Testis (tissue), 3 donors: Measurements from ENCODE around the gene RAB6B. TPM values are rescaled to one million over a fixed set of nuclear protein-coding genes. Genes with fewer than 3 reads are reported as not detected.

Experiments used
- DNase-seq: peaks from one replicate; pipeline ENCODE4 v3.0.0-alpha.2; 2019
- H3K27ac ChIP-seq, 2 donors: fragments of 200-600 bp; sonication (generic); one replicate each; pipeline ENCODE4 v1.5.1; 2019
- H3K27me3 ChIP-seq: fragments of 200-600 bp; sonication (generic); one replicate; pipeline ENCODE4 v1.5.1; 2019
- H3K36me3 ChIP-seq: fragments of 200-600 bp; sonication (generic); one replicate; pipeline ENCODE4 v1.5.1; 2017; ENCODE audit warnings: low read depth; ENCODE audit errors: missing control alignments
- H3K4me1 ChIP-seq: fragments of 200-600 bp; sonication (generic); one replicate; pipeline ENCODE4 v1.5.1; 2019
- H3K4me3 ChIP-seq, 2 donors: fragments of 200-600 bp; sonication (generic); one replicate each; pipeline ENCODE4 v1.5.1; 2017 to 2019
- H3K9me3 ChIP-seq: fragments of 200-600 bp; sonication (generic); one replicate; pipeline ENCODE4 v1.5.1; 2017
- POLR2A ChIP-seq: fragments of 450-650 bp; IDR thresholded peaks from one replicate; pipeline ENCODE4 v1.6.1; 2017; ENCODE audit warnings: antibody characterized with exemption, mild to moderate bottlenecking, moderate library complexity
- WGBS, 2 donors: methylation state at CpG; one replicate each; pipeline ENCODE4 v1.1.5; 2018; 5-methylcytosine and 5-hydroxymethylcytosine counted together
- intact Hi-C: fragments of 100-400 bp; cut with DNase I; formaldehyde crosslinking; loops from one replicate; pipeline ENCODE4 v1.15.1; 2023; ENCODE audit warnings: low total_unique reads
- polyA plus RNA-seq: library from polyadenylated mRNA; stranded (reverse); fragments of 350-450 nt; fragmentation: Illumina TruSeq; extraction: RNeasy Lipid Tissue Mini Kit (QIAGEN cat#74804); gene quantifications from one replicate; pipeline ENCODE4 v1.2.3, GENCODE V29; 2014; ENCODE audit warnings: low read depth, low replicate concordance; ENCODE audit not compliant: insufficient read depth
- total RNA-seq, 2 donors: library from RNA; depleted of rRNA; stranded (reverse); fragments of >200 nt; gene quantifications; one replicate each; pipeline ENCODE4 v1.2.3, GENCODE V29; 2016
- TF ChIP-seq, protein P1 (sequence below), 3 experiments: fragments of 450-650 bp in 2 of 3; fragments of 200-600 bp in 1 of 3; sonication (generic) in 1 of 3; IDR thresholded peaks; one replicate each; pipeline ENCODE4 v1.5.1; 2016 to 2019; ENCODE audit warnings: antibody characterized with exemption in 3 of 3, mild to moderate bottlenecking in 2 of 3, moderate library complexity in 1 of 3

The RAB6B gene
- total and polyA plus RNA-seq, 3 donors from 2014 or later = 5.1 to 8.6 (median 7.0) TPM

DNA sequence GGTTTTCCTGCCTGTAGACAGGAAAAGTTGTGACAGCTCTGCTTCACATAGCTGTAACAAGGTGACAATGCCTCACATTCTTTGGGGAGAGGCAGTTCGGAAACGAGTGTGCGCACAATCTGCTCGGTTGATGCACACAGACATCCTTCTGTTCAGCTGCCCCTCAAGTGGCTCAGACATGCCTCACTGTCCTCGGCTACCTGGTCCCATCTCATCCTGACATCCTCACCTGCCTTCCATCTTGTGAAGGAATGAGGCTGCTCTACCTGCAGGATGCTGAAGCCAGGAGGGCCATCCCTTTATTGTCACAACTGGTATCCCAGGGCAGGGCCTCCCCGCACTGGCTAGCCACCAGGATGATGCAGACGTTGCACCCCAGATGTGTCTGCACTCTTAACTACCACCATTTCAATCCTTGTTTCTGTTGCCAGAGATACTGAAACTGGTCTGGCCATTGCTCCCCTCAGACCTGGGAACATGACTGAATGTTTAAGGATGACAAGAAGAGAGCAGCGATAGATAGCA lies 70.7 kb downstream of the RAB6B start:
- H3K27ac ChIP-seq = no peak overlapping the region
- no peaks in the 10 kb centered on the region for H3K36me3 ChIP-seq
- no peaks in the 10 kb centered on the region for H3K4me1 ChIP-seq
- no peak for DNase-seq
- intact Hi-C loops = loop anchor here (5.0 kb wide), 1 partner anchor 102 kb away; no protein-coding TSS in a partner anchor
- no peaks in the 10 kb centered on the region for H3K9me3 ChIP-seq
- no peaks in the 10 kb centered on the region for H3K27me3 ChIP-seq
- WGBS, 2 donors = 85 to 97% methylated on average over 8 of the region's 8 CpGs
- H3K4me3 ChIP-seq = no peak overlapping the region
- no peak for TF ChIP-seq POLR2A

DNA sequence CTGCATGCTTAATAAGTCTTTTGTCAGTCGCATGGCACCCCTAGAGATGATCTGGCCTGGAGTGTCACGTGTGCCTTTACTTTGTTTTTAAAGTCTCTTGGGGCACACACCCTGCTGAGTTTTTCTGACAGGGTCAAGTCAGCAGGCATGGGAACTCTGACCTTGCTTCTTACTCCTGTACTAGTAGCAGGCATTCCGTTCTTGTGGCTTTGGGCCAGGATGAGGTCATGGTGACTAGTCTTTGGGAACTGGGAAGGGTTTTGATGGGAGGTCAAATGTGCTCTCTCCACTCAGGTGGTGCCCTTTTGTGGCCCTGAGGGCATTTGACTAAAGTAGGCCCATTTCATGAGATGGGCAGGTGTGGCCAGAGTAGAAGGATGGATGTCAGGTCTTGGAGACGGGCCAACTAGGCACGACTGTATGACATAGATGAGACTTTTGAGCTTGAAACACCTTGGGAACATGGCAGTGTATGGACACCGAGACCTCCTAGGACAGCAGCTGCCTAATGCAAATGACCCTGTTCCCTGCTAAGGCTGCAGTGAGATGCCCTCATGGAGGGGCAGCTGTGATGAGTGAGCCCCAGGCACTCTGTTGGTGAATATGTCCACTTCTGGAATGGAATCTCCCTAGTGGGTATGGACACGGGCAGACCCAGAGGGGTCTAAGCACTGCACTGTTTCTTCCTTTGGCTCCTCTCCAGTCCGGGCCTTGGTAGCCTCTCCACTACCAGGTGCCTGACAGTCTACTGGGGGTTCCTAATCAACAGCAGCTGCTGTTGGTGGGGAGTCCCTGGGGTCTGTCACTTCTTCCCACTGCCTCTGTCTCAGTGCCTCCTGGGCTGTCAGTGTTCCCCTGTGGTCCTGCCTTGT lies 73.7 kb downstream of the RAB6B start:
- WGBS, 2 donors = 81 to 85% methylated on average over 7 to 8 of the region's 8 CpGs
- H3K9me3 ChIP-seq = no peaks in the 10 kb centered on the region
- intact Hi-C loops = loop anchor here (5.0 kb wide), 1 partner anchor 105 kb away; no protein-coding TSS in a partner anchor
- no peak overlapping the region for H3K4me3 ChIP-seq
- no peaks in the 10 kb centered on the region for H3K27me3 ChIP-seq
- TF ChIP-seq, protein P1, sequence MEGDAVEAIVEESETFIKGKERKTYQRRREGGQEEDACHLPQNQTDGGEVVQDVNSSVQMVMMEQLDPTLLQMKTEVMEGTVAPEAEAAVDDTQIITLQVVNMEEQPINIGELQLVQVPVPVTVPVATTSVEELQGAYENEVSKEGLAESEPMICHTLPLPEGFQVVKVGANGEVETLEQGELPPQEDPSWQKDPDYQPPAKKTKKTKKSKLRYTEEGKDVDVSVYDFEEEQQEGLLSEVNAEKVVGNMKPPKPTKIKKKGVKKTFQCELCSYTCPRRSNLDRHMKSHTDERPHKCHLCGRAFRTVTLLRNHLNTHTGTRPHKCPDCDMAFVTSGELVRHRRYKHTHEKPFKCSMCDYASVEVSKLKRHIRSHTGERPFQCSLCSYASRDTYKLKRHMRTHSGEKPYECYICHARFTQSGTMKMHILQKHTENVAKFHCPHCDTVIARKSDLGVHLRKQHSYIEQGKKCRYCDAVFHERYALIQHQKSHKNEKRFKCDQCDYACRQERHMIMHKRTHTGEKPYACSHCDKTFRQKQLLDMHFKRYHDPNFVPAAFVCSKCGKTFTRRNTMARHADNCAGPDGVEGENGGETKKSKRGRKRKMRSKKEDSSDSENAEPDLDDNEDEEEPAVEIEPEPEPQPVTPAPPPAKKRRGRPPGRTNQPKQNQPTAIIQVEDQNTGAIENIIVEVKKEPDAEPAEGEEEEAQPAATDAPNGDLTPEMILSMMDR (IDR thresholded peaks at IDR 0.05) = peak in 1 of 3 experiments; percentile 7
- TF ChIP-seq POLR2A = no peak
- H3K27ac ChIP-seq = no peak overlapping the region
- DNase-seq = peak; percentile 42
- H3K4me1 ChIP-seq = no peaks in the 10 kb centered on the region
- H3K36me3 ChIP-seq = no peaks in the 10 kb centered on the region

DNA sequence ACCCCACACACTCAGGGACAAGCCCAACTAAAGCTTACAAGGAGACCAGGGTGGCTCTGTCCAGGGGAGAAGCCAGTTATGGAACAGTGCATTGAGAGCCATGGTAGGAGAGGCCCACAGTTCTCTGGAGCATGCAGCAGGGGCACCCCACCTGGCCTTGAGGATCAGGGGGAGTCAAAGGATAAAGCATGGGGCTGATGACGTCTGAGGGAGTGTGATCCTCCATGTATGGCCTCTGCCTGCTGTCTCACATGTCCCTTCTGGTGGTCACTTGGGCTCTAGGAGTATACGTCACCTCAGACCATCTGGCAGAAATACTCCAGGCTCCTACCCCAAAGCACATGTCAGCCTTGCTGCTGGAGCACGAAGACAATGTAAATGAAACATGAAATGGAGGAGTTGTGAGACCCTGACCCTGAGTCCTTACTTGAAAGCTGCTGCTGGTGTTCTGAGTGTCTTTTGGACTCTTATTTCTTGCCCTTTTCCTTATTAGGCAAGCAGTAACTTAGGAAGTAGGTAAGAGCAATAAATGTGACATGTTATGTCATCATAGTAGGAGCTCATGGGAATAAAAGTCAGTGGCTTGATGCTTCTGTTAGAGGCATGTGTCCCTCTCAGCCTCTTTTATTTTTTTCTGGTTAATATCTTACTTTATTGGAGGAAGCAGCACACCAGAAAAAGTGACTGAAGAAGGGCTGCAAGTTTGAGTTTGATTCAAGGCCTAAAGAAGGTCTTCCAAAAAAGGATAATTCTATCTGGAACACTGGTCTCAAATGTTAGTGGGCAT lies 74.6 kb downstream of the RAB6B start:
- Histone ChIP-seq H3K36me3 (no peaks in the 10 kb centered on the region), H3K27ac (no peak overlapping the region), H3K4me3 (no peak overlapping the region), H3K27me3 (no peaks in the 10 kb centered on the region), H3K4me1 (no peaks in the 10 kb centered on the region), H3K9me3 (no peaks in the 10 kb centered on the region)
- TF ChIP-seq POLR2A = no peak
- TF ChIP-seq, protein P1 (IDR thresholded peaks at IDR 0.05) = no peak
- intact Hi-C loops = loop anchor here (5.0 kb wide), 1 partner anchor 106 kb away; no protein-coding TSS in a partner anchor
- no peak for DNase-seq
- WGBS, 2 donors = 85 to 86% methylated on average over 3 of the region's 3 CpGs

DNA sequence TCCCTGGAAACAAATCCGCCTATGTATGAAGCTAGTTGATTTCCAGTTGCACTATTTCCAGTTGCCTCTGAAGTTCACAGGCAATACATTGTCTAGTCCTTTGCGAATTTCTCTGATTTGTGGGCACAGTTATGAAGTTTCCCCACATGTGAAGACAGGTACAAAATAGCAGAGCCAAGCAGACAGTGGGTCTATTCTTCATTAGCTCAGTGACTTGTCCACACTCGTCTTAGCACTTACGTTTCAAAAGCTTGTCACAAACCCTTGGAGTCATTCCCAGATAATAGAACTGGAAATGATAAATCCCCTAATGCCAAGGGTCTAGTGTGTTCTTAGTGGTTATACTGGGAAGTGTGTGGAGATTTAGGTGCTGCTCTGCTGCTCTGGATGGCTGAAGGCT lies 75.6 kb downstream of the RAB6B start:
- Histone ChIP-seq H3K9me3 (no peaks in the 10 kb centered on the region), H3K4me1 (no peaks in the 10 kb centered on the region), H3K27me3 (no peaks in the 10 kb centered on the region), H3K4me3 (no peak overlapping the region), H3K27ac (no peak overlapping the region), H3K36me3 (no peaks in the 10 kb centered on the region)
- DNase-seq = no peak
- TF ChIP-seq POLR2A = no peak
- TF ChIP-seq, protein P1 (IDR thresholded peaks at IDR 0.05) = no peak
- intact Hi-C loops = loop anchor here (5.0 kb wide), 1 partner anchor 107 kb away; no protein-coding TSS in a partner anchor
- WGBS, 2 donors = 86% methylated on average over 4 of the region's 4 CpGs

DNA sequence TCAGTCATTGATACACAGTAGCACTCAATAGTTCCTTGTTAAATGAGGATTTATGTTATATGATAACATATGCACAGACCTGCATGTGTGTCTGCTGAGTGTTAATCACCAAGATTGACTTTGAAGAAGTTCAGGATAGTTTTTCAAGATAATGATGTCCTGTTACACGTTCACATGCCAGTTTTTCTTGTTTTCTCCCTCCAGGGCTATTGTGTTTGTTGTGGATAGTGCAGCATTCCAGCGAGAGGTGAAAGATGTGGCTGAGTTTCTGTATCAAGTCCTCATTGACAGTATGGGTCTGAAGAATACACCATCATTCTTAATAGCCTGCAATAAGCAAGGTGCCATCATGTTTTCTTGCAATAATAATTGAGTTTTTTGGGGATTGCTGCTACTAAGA lies 80.3 kb downstream of the RAB6B start:
- WGBS, 2 donors = 77 to 91% methylated on average over 2 of the region's 2 CpGs
- no peak for TF ChIP-seq POLR2A
- TF ChIP-seq, protein P1 (IDR thresholded peaks at IDR 0.05) = no peak
- Histone ChIP-seq H3K27ac (no peak overlapping the region), H3K4me1 (no peaks in the 10 kb centered on the region), H3K36me3 (no peaks in the 10 kb centered on the region), H3K4me3 (no peak overlapping the region), H3K27me3 (no peaks in the 10 kb centered on the region), H3K9me3 (no peaks in the 10 kb centered on the region)
- DNase-seq = no peak
- intact Hi-C loops = no loop called here
